ENCODE results near the gene CIRBP. TPM values are rescaled to one million over a fixed set of nuclear protein-coding genes. Genes with fewer than 3 reads are reported as not detected.

Gene CIRBP
- total and polyA plus RNA-seq, 2 of the 13 experiments (the other 11 are each of a cell fraction or from before 2014, with no cell fraction given): 133 to 140 TPM

DNA sequence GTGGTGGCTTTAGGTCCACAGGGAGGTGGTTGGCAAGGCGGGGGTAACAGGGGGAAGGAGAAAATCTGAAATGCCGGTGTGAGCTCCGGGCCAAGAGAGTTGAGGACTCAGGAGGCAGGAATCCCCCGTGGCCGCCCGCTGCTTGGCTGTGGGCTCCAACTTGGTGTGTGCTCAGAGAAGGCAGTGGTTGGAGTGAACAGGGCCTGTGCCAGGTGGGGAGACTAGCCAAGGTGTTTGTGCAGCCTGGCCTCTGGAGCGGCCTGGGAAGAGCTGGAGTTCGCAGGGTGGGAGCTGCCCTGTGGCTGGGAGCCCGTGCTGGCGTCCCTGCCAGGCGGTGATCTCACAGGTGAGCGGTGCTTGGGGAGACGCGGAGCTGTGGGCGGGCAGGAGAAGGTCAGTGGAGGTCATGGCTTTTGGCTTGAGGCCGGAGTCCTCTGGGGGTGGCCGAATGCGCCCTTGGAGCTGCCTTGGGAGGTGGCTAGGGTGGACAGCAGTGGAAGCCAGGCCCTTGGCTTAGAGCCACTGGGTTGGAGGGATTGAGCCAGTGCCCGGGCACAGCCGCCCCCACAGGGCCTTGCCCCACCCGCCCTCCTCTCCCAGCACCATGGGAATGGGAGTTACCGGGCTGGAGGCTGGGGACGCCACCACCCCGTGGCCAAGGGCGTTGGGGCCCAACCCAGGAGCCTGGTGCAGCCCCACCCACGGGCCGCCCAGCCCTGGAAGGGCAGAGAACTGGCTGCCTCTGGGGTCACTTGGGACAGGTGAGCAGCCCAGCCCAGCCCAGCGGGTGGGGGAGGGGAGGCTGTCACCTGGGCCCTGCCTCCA is 7.1 kb upstream of the CIRBP start (continued):
- no peak for TF ChIP-seq FOSL1 (CRISPR knock-in tag; IDR thresholded peaks at IDR 0.05; ENCODE audit: borderline replicate concordance)
- TF ChIP-seq NR1H2 (CRISPR knock-in tag; IDR thresholded peaks at IDR 0.05; ENCODE audit: borderline replicate concordance, low read depth): no peak
- TF ChIP-seq MIER3 (CRISPR knock-in tag; IDR thresholded peaks at IDR 0.05; ENCODE audit: borderline replicate concordance): no peak
- no peak; the same call in 1 of the 2 replicates for TF ChIP-seq ZNF564 (CRISPR knock-in tag; IDR thresholded peaks at IDR 0.05)
- no peak for TF ChIP-seq SMAD3 (CRISPR knock-in tag; IDR thresholded peaks at IDR 0.05)
- no peak for TF ChIP-seq SNAPC2 (CRISPR knock-in tag; IDR thresholded peaks at IDR 0.05)
- TF ChIP-seq ERF (CRISPR knock-in tag; IDR thresholded peaks at IDR 0.05): peak; percentile 48; the same call in 1 of the 2 replicates
- TF ChIP-seq, protein P1, sequence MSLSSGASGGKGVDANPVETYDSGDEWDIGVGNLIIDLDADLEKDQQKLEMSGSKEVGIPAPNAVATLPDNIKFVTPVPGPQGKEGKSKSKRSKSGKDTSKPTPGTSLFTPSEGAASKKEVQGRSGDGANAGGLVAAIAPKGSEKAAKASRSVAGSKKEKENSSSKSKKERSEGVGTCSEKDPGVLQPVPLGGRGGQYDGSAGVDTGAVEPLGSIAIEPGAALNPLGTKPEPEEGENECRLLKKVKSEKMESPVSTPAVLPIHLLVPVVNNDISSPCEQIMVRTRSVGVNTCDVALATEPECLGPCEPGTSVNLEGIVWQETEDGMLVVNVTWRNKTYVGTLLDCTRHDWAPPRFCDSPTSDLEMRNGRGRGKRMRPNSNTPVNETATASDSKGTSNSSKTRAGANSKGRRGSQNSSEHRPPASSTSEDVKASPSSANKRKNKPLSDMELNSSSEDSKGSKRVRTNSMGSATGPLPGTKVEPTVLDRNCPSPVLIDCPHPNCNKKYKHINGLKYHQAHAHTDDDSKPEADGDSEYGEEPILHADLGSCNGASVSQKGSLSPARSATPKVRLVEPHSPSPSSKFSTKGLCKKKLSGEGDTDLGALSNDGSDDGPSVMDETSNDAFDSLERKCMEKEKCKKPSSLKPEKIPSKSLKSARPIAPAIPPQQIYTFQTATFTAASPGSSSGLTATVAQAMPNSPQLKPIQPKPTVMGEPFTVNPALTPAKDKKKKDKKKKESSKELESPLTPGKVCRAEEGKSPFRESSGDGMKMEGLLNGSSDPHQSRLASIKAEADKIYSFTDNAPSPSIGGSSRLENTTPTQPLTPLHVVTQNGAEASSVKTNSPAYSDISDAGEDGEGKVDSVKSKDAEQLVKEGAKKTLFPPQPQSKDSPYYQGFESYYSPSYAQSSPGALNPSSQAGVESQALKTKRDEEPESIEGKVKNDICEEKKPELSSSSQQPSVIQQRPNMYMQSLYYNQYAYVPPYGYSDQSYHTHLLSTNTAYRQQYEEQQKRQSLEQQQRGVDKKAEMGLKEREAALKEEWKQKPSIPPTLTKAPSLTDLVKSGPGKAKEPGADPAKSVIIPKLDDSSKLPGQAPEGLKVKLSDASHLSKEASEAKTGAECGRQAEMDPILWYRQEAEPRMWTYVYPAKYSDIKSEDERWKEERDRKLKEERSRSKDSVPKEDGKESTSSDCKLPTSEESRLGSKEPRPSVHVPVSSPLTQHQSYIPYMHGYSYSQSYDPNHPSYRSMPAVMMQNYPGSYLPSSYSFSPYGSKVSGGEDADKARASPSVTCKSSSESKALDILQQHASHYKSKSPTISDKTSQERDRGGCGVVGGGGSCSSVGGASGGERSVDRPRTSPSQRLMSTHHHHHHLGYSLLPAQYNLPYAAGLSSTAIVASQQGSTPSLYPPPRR (CRISPR knock-in tag; IDR thresholded peaks at IDR 0.05; ENCODE audit: borderline replicate concordance): no peak
- no peak for TF ChIP-seq ZNF878 (CRISPR knock-in tag; IDR thresholded peaks at IDR 0.05)
- no peak for TF ChIP-seq ZNF335 (CRISPR knock-in tag; IDR thresholded peaks at IDR 0.05)
- TF ChIP-seq ZNF121 (CRISPR knock-in tag; IDR thresholded peaks at IDR 0.05): 0 out of 2 replicates have a peak, but pooled peaks have one; percentile 7

All from HepG2 (cell line).